GM13976 (cell line): Measurements from ENCODE around the gene TANC2.

ENCODE experiments used
- DNase-seq: peaks from one replicate; pipeline ENCODE4 v3.0.0; 2012; ENCODE audit warnings: low spot score
- CTCF ChIP-seq: IDR thresholded peaks from 2 replicates; pipeline ENCODE4 v1.5.1; 2012; ENCODE audit warnings: borderline replicate concordance, mild to moderate bottlenecking; ENCODE audit not compliant: insufficient read depth; ENCODE audit errors: extremely low read depth, missing control alignments, control extremely low read depth
- in situ Hi-C: fragments of 300-500 bp; cut with MboI; formaldehyde crosslinking; loops from one replicate; pipeline ENCODE4 v1.12.0; 2022; ENCODE audit warnings: low sequenced_read_pairs, mixed read lengths, inconsistent platforms; ENCODE audit not compliant: unreplicated experiment

Gene TANC2

GRCh38 chr17:62995377-62995885, 29.4 kb downstream of the TANC2 start:
- DNase-seq = peak; percentile 33
- in situ Hi-C loops = no loop called here
- peak; percentile 46 for TF ChIP-seq CTCF

- TF ChIP-seq CTCF = no peak
- DNase-seq = no peak
- in situ Hi-C loops = no loop called here
Observed at GRCh38 chr17:62996221-62996620, 30.2 kb downstream of the TANC2 start.

GRCh38 chr17:62998166-62998565, 32.1 kb downstream of the TANC2 start:
- no peak for DNase-seq
- TF ChIP-seq CTCF = no peak
- in situ Hi-C loops = no loop called here

- TF ChIP-seq CTCF = no peak
- no peak for DNase-seq
- in situ Hi-C loops = no loop called here
Observed at GRCh38 chr17:62998665-62999393, 32.8 kb downstream of the TANC2 start.

- in situ Hi-C loops = loop anchor here (25.0 kb wide), 1 partner anchor 87 kb away; no protein-coding TSS in a partner anchor
- no peak for DNase-seq
Observed at GRCh38 chr17:62999736-63000135, 33.7 kb downstream of the TANC2 start.

More at GRCh38 chr17:62999736-63000135, 33.7 kb downstream of the TANC2 start:
- TF ChIP-seq CTCF = no peak
